HG03025 (cell line): Measurements from ENCODE around the gene RABEP1.
"Not testable (repeated sequence)": the region's sequence is repeated elsewhere in the genome, so short reads cannot be mapped to it uniquely, and the experiment has no call there.

Experiments used
- ATAC-seq: cut with Tn5 transposase; IDR thresholded peaks from one replicate; pipeline ENCODE4 v1.9.1; 2021; ENCODE audit warnings: mild to moderate bottlenecking, moderate library complexity; ENCODE audit not compliant: unreplicated experiment, low FRiP score

Gene RABEP1

GRCh38 chr17:5418858-5419355, 136.8 kb downstream of the RABEP1 start:
- peak; percentile 26 for ATAC-seq

- ATAC-seq, result peak; percentile 89
These were observed 137.4 kb downstream of the RABEP1 start, which contains the start of gene NUP88 for GRCh38 chr17:5419356-5419958. TSS of gene NUP88 (minus strand) at chr17:5419662. CDS start at chr17:5419650, 12 bp downstream.

- ATAC-seq, result peak; percentile 54
These were observed 138.0 kb downstream of the RABEP1 start, which contains the start of gene RPAIN for GRCh38 chr17:5419959-5420653. TSS of gene RPAIN (plus strand) at chr17:5420182. CDS start at chr17:5420211, 29 bp downstream.

GRCh38 chr17:5422505-5422904, 140.4 kb downstream of the RABEP1 start:
- no peak for ATAC-seq

GRCh38 chr17:5424909-5425308, 142.8 kb downstream of the RABEP1 start:
- ATAC-seq, result no peak

- ATAC-seq, result no peak
These were observed 143.7 kb downstream of the RABEP1 start for GRCh38 chr17:5425826-5426225.

- ATAC-seq, result no peak
These were observed 147.3 kb downstream of the RABEP1 start for GRCh38 chr17:5429191-5429887.

- no peak for ATAC-seq
These were observed 148.4 kb downstream of the RABEP1 start for GRCh38 chr17:5430413-5430999.

- not testable (repeated sequence) for ATAC-seq
These were observed 149.2 kb downstream of the RABEP1 start for GRCh38 chr17:5431234-5431633.

GRCh38 chr17:5431949-5432556, 150.0 kb downstream of the RABEP1 start:
- ATAC-seq, result no peak

- ATAC-seq, result no peak
These were observed 152.9 kb downstream of the RABEP1 start for GRCh38 chr17:5434984-5435383.
